HepG2 (cell line): ENCODE data around the gene DDTL. TPM values are rescaled to one million over a fixed set of nuclear protein-coding genes. Genes with fewer than 3 reads are reported as not detected.
A peak's percentile ranks its signal among the peaks of the same experiment; 100 is the strongest.

Experiments used
- BCL6 ChIP-seq: IDR thresholded peaks from 2 replicates; pipeline ENCODE4 v1.6.1; 2016; ENCODE audit warnings: missing genetic modification reagents, missing compliant biosample characterization
- CENPT ChIP-seq: sonication (generic); formaldehyde crosslinking; IDR thresholded peaks from 2 replicates; pipeline ENCODE4 v1.8.0; 2022; ENCODE audit warnings: low read depth, mild to moderate bottlenecking, moderate library complexity, missing genetic modification reagents
- HNF4A ChIP-seq: sonication (generic); formaldehyde crosslinking; IDR thresholded peaks from 2 replicates; pipeline ENCODE4 v1.4.0; 2020; ENCODE audit warnings: missing genetic modification reagents
- HNRNPK ChIP-seq: fragments of 200-400 bp; formaldehyde crosslinking; IDR thresholded peaks from 2 replicates; pipeline ENCODE4 v1.6.1; 2018; ENCODE audit warnings: low read length, low read depth, moderate library complexity, mild to moderate bottlenecking; ENCODE audit not compliant: poor library complexity, severe bottlenecking
- IRF2 ChIP-seq: IDR thresholded peaks from 2 replicates; pipeline ENCODE4 v1.6.1; 2018; ENCODE audit warnings: missing genetic modification reagents, missing compliant biosample characterization
- ISL2 ChIP-seq: sonication (generic); formaldehyde crosslinking; IDR thresholded peaks from 2 replicates; pipeline ENCODE4 v1.5.0; 2020; ENCODE audit warnings: missing genetic modification reagents
- SOX5 ChIP-seq: IDR thresholded peaks from 2 replicates; pipeline ENCODE4 v1.6.1; 2016; ENCODE audit warnings: borderline replicate concordance
- ZNF143 ChIP-seq: sonication (generic); formaldehyde crosslinking; IDR thresholded peaks from 2 replicates; pipeline ENCODE4 v1.4.0; 2020; ENCODE audit warnings: missing genetic modification reagents
- ZNF17 ChIP-seq: sonication (generic); formaldehyde crosslinking; IDR thresholded peaks from 2 replicates; pipeline ENCODE4 v1.5.0; 2020; ENCODE audit warnings: mild to moderate bottlenecking, missing genetic modification reagents
- ZNF331 ChIP-seq: sonication (generic); formaldehyde crosslinking; IDR thresholded peaks from 2 replicates; pipeline ENCODE4 v1.4.0; 2020; ENCODE audit warnings: missing genetic modification reagents
- ZNF468 ChIP-seq: sonication (generic); formaldehyde crosslinking; IDR thresholded peaks from 2 replicates; pipeline ENCODE4 v1.8.0; 2022; ENCODE audit warnings: mild to moderate bottlenecking, moderate library complexity, missing genetic modification reagents
- ZNF629 ChIP-seq: sonication (generic); formaldehyde crosslinking; conservative IDR thresholded peaks from 2 replicates; pipeline ENCODE4 v1.5.0; 2020; ENCODE audit warnings: missing genetic modification reagents
- ZNF816 ChIP-seq: sonication (generic); formaldehyde crosslinking; IDR thresholded peaks from 2 replicates; pipeline ENCODE4 v1.8.0; 2022; ENCODE audit warnings: missing genetic modification reagents, mild to moderate bottlenecking, borderline replicate concordance
- ZSCAN31 ChIP-seq: sonication (generic); formaldehyde crosslinking; IDR thresholded peaks from 2 replicates; pipeline ENCODE4 v1.5.0; 2020; ENCODE audit warnings: low read depth, mild to moderate bottlenecking, missing genetic modification reagents
- polyA plus RNA-seq, 8 experiments: library from polyadenylated mRNA; depleted of rRNA in 3 of 8; stranded (reverse) in 7 of 8; unstranded in 1 of 8; fragments of >200 nt; fragmentation: Illumina TruSeq in 4 of 8; extraction: Trizol in 4 of 8; gene quantifications; 2 replicates each; pipeline versions ENCODE4 v1.2.1 to v1.2.3, GENCODE V29; 2011 to 2016; ENCODE audit warnings: low read depth in 4 of 8, missing spikeins in 1 of 8, mixed read lengths in 1 of 8; ENCODE audit not compliant: insufficient read depth in 1 of 8
- total RNA-seq, 5 experiments: library from RNA; depleted of rRNA; stranded (reverse); fragments of >200 nt; fragmentation: Illumina TruSeq; extraction: Trizol; gene quantifications; 2 replicates each; pipeline ENCODE4 v1.2.3, GENCODE V29; 2016; ENCODE audit warnings: low read depth in 1 of 5
- TF ChIP-seq, protein P1 (sequence below): sonication (generic); formaldehyde crosslinking; IDR thresholded peaks from 2 replicates; pipeline ENCODE4 v1.5.1; 2020; ENCODE audit warnings: mild to moderate bottlenecking, missing genetic modification reagents, borderline replicate concordance
- TF ChIP-seq, protein P2 (sequence below): sonication (generic); formaldehyde crosslinking; IDR thresholded peaks from 2 replicates; pipeline ENCODE4 v1.9.0; 2021; ENCODE audit warnings: missing genetic modification reagents, mild to moderate bottlenecking, borderline replicate concordance
- TF ChIP-seq, protein P3 (sequence below): sonication (generic); formaldehyde crosslinking; conservative IDR thresholded peaks from 2 replicates; pipeline ENCODE4 v1.4.0; 2020; ENCODE audit warnings: mild to moderate bottlenecking, missing genetic modification reagents, moderate library complexity

DDTL gene
- total and polyA plus RNA-seq, 2 of the 13 experiments (the other 11 are each of a cell fraction or from before 2014, with no cell fraction given), result 0.31 TPM; not detected in 1

DNA sequence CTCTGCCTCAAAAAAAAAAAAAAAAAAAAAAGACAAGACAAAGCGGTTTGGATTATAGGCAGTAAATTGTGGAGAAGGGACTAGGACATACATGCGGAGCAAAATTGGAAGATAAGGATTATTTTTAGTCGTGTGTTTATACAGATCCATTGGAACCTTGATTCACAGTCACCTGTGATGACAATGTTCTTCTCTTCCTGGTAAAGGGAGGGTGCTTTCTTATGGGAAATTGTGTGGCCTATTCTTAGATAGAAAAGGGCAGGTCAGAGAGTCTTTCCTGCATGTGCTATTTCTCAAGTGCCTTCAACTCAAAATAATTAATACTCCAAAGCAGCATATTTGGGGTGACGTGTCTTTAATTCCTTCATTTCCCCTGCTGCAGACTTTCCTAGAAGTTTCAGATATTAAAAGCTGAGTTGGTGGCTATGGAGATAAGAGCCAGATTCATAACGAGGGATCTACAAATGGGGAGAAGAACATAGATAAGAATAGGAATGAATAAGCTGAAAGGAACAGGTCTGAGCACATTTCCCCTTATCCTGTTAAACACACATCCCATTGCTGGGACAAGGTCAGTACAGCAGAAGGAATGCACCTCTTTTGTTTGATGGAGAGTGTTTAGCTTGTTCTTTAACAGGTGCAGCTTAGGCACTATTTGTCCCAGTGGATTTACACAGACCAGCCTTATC, 28.2 kb upstream of the DDTL start (continued):
- TF ChIP-seq, protein P1, sequence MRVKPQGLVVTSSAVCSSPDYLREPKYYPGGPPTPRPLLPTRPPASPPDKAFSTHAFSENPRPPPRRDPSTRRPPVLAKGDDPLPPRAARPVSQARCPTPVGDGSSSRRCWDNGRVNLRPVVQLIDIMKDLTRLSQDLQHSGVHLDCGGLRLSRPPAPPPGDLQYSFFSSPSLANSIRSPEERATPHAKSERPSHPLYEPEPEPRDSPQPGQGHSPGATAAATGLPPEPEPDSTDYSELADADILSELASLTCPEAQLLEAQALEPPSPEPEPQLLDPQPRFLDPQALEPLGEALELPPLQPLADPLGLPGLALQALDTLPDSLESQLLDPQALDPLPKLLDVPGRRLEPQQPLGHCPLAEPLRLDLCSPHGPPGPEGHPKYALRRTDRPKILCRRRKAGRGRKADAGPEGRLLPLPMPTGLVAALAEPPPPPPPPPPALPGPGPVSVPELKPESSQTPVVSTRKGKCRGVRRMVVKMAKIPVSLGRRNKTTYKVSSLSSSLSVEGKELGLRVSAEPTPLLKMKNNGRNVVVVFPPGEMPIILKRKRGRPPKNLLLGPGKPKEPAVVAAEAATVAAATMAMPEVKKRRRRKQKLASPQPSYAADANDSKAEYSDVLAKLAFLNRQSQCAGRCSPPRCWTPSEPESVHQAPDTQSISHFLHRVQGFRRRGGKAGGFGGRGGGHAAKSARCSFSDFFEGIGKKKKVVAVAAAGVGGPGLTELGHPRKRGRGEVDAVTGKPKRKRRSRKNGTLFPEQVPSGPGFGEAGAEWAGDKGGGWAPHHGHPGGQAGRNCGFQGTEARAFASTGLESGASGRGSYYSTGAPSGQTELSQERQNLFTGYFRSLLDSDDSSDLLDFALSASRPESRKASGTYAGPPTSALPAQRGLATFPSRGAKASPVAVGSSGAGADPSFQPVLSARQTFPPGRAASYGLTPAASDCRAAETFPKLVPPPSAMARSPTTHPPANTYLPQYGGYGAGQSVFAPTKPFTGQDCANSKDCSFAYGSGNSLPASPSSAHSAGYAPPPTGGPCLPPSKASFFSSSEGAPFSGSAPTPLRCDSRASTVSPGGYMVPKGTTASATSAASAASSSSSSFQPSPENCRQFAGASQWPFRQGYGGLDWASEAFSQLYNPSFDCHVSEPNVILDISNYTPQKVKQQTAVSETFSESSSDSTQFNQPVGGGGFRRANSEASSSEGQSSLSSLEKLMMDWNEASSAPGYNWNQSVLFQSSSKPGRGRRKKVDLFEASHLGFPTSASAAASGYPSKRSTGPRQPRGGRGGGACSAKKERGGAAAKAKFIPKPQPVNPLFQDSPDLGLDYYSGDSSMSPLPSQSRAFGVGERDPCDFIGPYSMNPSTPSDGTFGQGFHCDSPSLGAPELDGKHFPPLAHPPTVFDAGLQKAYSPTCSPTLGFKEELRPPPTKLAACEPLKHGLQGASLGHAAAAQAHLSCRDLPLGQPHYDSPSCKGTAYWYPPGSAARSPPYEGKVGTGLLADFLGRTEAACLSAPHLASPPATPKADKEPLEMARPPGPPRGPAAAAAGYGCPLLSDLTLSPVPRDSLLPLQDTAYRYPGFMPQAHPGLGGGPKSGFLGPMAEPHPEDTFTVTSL (CRISPR knock-in tag), result no peak
- TF ChIP-seq ZNF331 (CRISPR knock-in tag), result peak; percentile 42; the same call in 1 of the 2 replicates
- no peak for TF ChIP-seq IRF2 (CRISPR knock-in tag)
- peak; percentile 63 for TF ChIP-seq SOX5 (CRISPR knock-in tag)
- no peak for TF ChIP-seq ZNF816
- TF ChIP-seq ZNF143 (CRISPR knock-in tag), result no peak
- no peak for TF ChIP-seq ZNF17
- no peak for TF ChIP-seq HNRNPK
- TF ChIP-seq, protein P2, sequence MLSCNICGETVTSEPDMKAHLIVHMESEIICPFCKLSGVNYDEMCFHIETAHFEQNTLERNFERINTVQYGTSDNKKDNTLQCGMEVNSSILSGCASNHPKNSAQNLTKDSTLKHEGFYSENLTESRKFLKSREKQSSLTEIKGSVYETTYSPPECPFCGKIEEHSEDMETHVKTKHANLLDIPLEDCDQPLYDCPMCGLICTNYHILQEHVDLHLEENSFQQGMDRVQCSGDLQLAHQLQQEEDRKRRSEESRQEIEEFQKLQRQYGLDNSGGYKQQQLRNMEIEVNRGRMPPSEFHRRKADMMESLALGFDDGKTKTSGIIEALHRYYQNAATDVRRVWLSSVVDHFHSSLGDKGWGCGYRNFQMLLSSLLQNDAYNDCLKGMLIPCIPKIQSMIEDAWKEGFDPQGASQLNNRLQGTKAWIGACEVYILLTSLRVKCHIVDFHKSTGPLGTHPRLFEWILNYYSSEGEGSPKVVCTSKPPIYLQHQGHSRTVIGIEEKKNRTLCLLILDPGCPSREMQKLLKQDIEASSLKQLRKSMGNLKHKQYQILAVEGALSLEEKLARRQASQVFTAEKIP (CRISPR knock-in tag), result no peak
- peak; percentile 29; the same call in 1 of the 2 replicates for TF ChIP-seq HNF4A
- no peak for TF ChIP-seq ZSCAN31
- no peak for TF ChIP-seq ZNF468 (CRISPR knock-in tag)
- TF ChIP-seq ZNF629 (CRISPR knock-in tag), result no peak
- no peak for TF ChIP-seq CENPT (CRISPR knock-in tag)
- TF ChIP-seq ISL2 (CRISPR knock-in tag), result peak; percentile 49; the same call in 1 of the 2 replicates
- peak; percentile 54; the same call in 1 of the 2 replicates for TF ChIP-seq BCL6 (CRISPR knock-in tag)
- TF ChIP-seq, protein P3, sequence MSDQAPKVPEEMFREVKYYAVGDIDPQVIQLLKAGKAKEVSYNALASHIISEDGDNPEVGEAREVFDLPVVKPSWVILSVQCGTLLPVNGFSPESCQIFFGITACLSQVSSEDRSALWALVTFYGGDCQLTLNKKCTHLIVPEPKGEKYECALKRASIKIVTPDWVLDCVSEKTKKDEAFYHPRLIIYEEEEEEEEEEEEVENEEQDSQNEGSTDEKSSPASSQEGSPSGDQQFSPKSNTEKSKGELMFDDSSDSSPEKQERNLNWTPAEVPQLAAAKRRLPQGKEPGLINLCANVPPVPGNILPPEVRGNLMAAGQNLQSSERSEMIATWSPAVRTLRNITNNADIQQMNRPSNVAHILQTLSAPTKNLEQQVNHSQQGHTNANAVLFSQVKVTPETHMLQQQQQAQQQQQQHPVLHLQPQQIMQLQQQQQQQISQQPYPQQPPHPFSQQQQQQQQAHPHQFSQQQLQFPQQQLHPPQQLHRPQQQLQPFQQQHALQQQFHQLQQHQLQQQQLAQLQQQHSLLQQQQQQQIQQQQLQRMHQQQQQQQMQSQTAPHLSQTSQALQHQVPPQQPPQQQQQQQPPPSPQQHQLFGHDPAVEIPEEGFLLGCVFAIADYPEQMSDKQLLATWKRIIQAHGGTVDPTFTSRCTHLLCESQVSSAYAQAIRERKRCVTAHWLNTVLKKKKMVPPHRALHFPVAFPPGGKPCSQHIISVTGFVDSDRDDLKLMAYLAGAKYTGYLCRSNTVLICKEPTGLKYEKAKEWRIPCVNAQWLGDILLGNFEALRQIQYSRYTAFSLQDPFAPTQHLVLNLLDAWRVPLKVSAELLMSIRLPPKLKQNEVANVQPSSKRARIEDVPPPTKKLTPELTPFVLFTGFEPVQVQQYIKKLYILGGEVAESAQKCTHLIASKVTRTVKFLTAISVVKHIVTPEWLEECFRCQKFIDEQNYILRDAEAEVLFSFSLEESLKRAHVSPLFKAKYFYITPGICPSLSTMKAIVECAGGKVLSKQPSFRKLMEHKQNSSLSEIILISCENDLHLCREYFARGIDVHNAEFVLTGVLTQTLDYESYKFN (CRISPR knock-in tag), result peak; percentile 32; the same call in 1 of the 2 replicates
